HG03378 (cell line): ENCODE data around the gene ZBTB20.

Source experiments
- ATAC-seq: cut with Tn5 transposase; IDR thresholded peaks from one replicate; pipeline ENCODE4 v1.9.1; 2021; ENCODE audit warnings: mild to moderate bottlenecking, moderate library complexity; ENCODE audit not compliant: unreplicated experiment

ZBTB20 gene

DNA sequence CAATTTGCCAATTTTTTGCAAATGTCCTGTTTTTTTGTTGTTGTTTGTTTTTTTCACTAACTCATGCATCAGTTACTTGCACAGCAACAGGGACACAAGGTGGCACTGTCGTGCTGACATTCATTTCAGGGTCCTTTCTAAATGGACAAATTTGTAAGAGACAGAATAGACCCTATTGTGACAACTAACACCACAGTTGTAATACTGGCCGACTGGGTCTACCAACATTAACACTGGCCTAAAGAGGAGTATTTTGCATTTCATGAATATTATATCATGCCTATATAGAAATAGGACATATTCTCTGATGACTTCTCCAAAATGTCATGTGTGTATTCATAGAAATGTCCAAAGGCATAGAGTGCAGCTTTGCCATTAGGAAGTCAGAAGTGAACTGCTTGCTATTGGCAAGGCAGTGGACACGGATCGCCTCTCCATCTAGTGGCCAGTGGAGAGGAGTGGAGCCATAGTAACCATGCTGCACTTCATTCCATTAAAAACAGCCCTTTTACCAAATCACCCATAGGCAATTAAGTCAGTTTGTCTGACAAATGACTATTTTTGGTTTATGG lies 54.8 kb downstream of the ZBTB20 start:
- ATAC-seq, result peak; percentile 83

GRCh38 chr3:115090712-115091111 lies 56.4 kb downstream of the ZBTB20 start:
- ATAC-seq, result no peak

DNA sequence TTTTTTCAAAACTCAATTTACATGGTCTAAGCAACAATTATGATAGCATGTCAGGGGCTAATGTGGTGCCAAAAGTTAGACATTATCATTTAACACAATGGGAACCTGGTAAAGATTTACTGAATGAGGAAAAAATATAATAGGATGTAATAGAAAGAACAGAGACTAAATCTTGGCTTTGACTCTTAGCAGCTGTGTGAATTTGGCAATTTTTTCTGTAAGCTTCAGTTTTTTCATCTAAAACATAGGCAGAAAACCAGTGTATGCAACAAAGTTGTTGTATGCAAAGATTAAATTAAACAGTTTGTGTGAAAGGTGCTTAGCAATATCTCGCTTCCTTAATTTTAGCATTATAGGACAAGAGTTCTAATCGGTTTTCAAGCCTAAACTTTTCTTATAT lies 57.6 kb downstream of the ZBTB20 start:
- no peak for ATAC-seq

GRCh38 chr3:115087512-115087911 lies 59.6 kb downstream of the ZBTB20 start:
- ATAC-seq, result no peak

DNA sequence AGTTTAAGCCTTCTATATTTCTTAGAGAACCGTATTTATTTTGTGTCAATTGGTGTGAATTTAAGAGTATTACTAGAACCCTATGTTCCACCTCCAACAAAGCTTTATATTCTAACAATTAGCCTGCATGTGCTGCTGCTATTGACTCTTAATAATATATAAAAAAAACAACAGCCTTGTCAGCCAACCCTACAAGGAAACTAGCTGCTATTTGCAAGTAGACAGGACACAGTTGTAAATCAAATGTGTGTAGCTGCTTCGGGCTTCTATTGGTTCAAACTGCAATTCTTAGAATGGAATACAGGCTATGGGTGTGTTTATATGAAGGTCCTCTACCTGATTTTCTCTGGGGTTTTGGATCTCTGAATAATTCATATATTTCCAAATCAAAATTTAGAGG lies 60.7 kb downstream of the ZBTB20 start:
- ATAC-seq, result no peak

GRCh38 chr3:115085197-115085865 lies 61.8 kb downstream of the ZBTB20 start:
- ATAC-seq, result no peak

DNA sequence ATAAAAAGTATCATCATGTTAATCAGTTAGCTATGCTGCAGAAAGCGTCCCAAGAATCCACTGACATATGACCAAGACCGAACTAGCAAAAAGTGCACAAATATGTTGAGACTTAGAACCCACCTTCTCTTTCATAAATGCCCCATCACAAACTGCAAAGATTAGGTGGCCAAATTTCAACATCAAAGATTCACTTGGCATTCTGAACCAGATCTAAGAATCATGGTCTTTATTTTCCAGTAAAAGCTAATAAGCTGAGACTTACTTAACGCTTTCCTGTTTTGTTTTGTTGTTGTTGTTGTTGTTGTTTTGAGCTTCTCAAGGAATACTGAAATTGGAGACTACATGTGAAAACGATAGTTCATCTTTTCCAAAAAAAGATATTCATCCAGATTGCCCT lies 62.4 kb downstream of the ZBTB20 start:
- ATAC-seq, result no peak

DNA sequence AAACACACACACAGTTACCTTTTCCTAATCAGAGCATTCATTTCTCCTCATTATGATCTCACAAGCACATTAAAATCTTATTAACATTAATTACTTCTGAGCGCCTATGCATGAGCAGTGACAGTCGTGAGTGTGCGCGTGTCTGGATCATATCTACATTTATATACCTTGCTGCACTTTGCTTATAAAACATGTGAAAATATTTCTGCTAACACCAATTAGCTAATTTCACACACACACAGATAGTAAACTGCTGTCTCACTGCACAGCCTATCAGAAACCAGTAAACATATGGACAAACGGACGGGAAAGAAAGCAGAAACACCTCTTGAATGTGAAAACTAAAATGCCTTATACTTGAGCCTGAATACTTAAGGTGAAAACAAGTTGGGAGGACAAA lies 64.8 kb downstream of the ZBTB20 start:
- no peak for ATAC-seq

GRCh38 chr3:115081444-115081843 lies 65.6 kb downstream of the ZBTB20 start:
- no peak for ATAC-seq

DNA sequence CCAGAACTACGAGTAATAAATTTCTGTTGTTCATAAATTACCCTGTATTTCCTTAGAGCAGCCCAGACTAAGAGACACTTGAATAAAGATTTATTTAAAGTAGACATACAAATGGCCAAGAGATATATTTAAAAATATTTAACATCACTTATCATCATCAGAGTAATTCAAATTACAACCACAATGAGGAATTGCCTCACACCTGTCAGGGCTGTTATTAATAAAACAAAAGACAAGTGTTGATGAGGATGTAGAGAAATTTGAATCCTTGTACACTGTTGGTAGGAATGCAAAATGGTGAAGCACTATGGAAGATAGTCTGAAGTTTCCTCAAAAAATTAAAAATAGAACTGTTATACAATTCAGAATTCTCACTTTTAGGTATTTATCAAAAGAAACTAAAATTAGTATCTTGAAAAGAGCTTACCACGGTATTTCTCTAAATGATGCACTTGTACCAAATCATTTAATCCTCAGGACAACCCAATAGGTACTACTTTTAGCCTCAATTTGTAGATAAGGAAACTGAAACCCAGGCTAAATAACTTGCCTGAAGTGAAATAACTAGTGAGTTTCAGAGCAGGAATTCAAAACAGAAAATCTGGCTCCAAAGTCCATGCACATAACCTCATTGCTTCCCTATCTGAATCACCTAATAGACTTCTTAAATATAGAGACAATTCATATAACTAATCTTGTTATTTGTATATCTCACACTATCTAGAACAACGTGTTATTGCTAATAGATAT lies 69.4 kb downstream of the ZBTB20 start:
- no peak for ATAC-seq

DNA sequence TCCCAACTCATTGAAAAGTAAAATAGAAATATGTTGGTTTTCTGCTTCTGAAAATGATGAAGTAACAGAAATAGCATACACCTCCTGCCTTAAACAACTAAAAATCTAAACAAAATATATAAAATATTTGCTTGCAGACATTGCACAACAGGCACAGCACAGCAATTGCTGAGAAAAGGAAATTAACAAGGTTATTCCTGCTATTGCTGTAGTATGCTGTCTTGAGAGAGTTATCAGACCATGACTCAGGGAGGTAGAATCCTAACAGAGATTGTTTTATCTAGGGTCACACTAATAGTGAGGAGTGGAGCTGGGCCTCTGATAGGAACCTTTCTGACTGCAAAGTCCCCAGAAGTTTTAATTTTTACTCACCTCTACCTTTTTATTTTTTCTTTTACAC lies 72.6 kb downstream of the ZBTB20 start:
- no peak for ATAC-seq

- no peak for ATAC-seq
Measured at GRCh38 chr3:115072265-115073021, 74.6 kb downstream of the ZBTB20 start.

GRCh38 chr3:115071601-115072000 lies 75.5 kb downstream of the ZBTB20 start:
- ATAC-seq, result no peak

DNA sequence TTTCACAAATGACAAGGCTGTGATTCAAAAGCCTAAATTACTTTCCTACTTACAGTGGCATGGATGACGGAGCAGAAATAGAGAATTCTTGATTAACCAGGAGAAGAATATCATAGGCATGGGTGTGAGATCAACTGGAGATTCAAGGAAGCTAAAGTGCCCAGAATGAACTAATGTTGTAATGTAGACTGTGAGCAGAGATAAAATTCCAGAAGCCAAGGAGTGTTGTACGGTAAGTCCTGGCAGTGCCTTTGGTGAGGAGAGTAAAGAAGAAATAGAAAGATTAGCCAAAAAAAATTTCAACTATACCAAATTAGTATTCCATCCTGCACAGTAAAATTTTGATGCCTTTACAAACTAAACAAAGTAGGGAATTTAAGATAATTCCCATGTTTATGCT lies 75.9 kb downstream of the ZBTB20 start:
- ATAC-seq, result no peak

- no peak for ATAC-seq
Measured at GRCh38 chr3:115068799-115069198, 78.3 kb downstream of the ZBTB20 start.

GRCh38 chr3:115062412-115062956 lies 84.6 kb downstream of the ZBTB20 start:
- no peak for ATAC-seq

- no peak for ATAC-seq
Measured at GRCh38 chr3:115062009-115062408, 85.1 kb downstream of the ZBTB20 start.

GRCh38 chr3:115052906-115053305 lies 94.2 kb downstream of the ZBTB20 start:
- ATAC-seq, result no peak

GRCh38 chr3:115042351-115042750 lies 104.7 kb downstream of the ZBTB20 start:
- ATAC-seq, result no peak

GRCh38 chr3:115040673-115041286 lies 106.3 kb downstream of the ZBTB20 start:
- ATAC-seq, result no peak

DNA sequence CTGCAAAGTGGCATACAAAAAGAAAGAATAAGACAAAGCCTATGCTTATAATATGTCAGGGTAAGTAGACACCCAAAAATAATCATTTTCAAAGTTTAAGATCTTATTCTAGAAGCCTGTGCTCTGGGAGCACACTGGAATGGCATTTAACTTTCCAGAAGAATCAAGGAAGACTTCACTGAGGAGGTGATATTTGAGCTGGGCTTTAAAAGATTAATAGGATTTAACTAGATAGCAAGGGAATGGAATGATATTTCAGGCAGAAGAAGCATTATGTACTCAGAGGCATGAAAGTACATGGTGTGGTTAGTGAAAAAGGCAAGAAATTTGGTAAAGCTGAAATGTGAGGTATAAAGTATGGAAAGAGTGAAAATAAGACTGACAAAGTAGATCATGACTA lies 106.8 kb downstream of the ZBTB20 start:
- ATAC-seq, result no peak
